HFF-Myc (cell line): ENCODE data around the gene LIPC.

Experiments used
- DNase-seq: peaks from one replicate; pipeline ENCODE4 v3.0.0-alpha.2; 2011; ENCODE audit warnings: low read depth; ENCODE audit errors: extremely low read depth
- H3K4me3 ChIP-seq: replicated peaks from 2 replicates; pipeline ENCODE4 v1.5.1; 2011; ENCODE audit warnings: low read depth, mild to moderate bottlenecking, control low read depth, low read length
- TF ChIP-seq, protein P1 (sequence below): IDR thresholded peaks from 2 replicates; pipeline ENCODE4 v1.5.1; 2012; ENCODE audit warnings: mild to moderate bottlenecking, low read depth, low read length, control low read depth; ENCODE audit errors: missing control alignments

LIPC gene

DNA sequence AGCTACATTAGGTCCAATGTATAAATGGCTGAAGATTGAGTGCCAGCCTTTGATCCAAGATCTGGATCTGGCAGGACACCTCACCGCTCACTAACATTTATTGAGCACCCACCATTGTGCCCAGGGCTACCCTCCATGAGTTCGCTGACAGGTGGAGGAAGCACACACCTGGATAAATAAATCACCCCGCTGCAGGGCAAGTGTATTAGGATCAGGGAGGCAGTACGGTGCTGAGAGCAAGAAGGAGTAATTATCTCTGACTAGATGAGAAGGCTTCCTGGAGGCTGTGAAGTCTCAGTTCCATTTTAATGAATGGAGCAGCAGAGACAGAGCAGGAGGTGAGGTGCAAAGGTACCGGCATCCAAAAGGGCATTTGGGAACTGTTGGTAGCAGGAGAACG, 104.1 kb downstream of the LIPC start:
- TF ChIP-seq, protein P1, sequence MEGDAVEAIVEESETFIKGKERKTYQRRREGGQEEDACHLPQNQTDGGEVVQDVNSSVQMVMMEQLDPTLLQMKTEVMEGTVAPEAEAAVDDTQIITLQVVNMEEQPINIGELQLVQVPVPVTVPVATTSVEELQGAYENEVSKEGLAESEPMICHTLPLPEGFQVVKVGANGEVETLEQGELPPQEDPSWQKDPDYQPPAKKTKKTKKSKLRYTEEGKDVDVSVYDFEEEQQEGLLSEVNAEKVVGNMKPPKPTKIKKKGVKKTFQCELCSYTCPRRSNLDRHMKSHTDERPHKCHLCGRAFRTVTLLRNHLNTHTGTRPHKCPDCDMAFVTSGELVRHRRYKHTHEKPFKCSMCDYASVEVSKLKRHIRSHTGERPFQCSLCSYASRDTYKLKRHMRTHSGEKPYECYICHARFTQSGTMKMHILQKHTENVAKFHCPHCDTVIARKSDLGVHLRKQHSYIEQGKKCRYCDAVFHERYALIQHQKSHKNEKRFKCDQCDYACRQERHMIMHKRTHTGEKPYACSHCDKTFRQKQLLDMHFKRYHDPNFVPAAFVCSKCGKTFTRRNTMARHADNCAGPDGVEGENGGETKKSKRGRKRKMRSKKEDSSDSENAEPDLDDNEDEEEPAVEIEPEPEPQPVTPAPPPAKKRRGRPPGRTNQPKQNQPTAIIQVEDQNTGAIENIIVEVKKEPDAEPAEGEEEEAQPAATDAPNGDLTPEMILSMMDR: no peak
- DNase-seq: no peak
- H3K4me3 ChIP-seq: no peak overlapping the region

GRCh38 chr15:58536414-58536813, 104.6 kb downstream of the LIPC start:
- TF ChIP-seq, protein P1: no peak
- no peak overlapping the region for H3K4me3 ChIP-seq
- no peak for DNase-seq

- no peak for DNase-seq
- H3K4me3 ChIP-seq: no peak overlapping the region
- TF ChIP-seq, protein P1: no peak
Observed at GRCh38 chr15:58537033-58537432, 105.2 kb downstream of the LIPC start.

DNA sequence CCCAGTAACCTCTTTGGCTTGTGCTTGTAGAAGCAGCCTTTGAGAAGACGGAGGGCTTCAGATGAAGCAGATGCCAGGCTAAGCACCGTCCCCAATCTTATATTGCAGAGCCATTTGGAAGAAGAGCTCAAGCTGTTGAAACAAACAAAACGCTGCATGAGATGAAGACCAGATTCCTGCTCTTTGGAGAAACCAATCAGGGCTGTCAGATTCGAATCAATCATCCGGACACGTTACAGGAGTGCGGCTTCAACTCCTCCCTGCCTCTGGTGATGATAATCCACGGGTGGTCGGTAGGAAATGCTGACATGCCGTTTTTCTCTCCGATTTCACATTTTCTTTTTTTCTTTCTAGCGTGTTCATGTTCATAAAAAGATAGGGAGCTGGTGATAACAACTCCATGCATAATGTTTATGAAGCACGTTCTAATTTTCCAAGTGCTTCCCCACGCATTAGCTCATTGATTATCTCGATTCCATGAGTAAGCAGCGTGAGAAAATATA, 106.5 kb downstream of the LIPC start:
- TF ChIP-seq, protein P1: no peak
- no peak for DNase-seq
- H3K4me3 ChIP-seq: no peak overlapping the region

DNA sequence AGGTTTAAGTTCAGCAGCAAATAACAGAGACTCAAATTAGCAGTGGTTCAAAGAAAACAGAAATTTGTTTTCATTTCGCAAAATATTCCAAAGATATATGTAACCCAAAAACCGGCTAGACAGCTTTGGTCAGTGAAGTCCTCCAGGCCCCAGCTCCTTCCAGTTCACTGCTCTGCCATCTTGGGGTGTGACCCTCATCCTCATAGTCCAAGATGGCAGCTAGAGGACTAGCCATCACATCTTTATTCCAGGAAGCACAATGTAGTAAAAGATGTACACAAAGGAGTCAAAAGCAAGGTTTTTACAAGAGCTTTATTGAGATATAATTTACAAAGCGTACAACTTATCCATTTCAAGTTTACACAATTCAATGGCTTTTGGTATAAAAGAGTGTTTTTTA, 107.1 kb downstream of the LIPC start:
- H3K4me3 ChIP-seq: no peak overlapping the region
- TF ChIP-seq, protein P1: no peak
- no peak for DNase-seq

- no peak overlapping the region for H3K4me3 ChIP-seq
- TF ChIP-seq, protein P1: no peak
- no peak for DNase-seq
Observed at GRCh38 chr15:58539548-58539947, 107.8 kb downstream of the LIPC start.

GRCh38 chr15:58541410-58542087, 109.8 kb downstream of the LIPC start:
- no peak overlapping the region for H3K4me3 ChIP-seq
- TF ChIP-seq, protein P1: no peak
- DNase-seq: no peak
